Osteoblast (primary cell): ENCODE data around the gene C1orf167. TPM values are rescaled to one million over a fixed set of nuclear protein-coding genes. Genes with fewer than 3 reads are reported as not detected.

Experiments used
- DNase-seq: peaks from one replicate; pipeline ENCODE4 v3.0.0; 2011; ENCODE audit warnings: low spot score, mixed read lengths; ENCODE audit not compliant: insufficient read length; ENCODE audit errors: missing footprints
- H2AFZ ChIP-seq: 2 replicates; pipeline ENCODE4 v1.6.0; 2011; ENCODE audit warnings: mild to moderate bottlenecking, low read length
- H3K27ac ChIP-seq: 2 replicates; pipeline ENCODE4 v1.5.1; 2011; ENCODE audit warnings: mild to moderate bottlenecking, low read depth, low read length, moderate library complexity
- H3K27me3 ChIP-seq: 2 replicates; pipeline ENCODE4 v1.6.0; 2012; ENCODE audit warnings: mild to moderate bottlenecking, control low read depth, inconsistent platforms, low read length, moderate library complexity; ENCODE audit not compliant: insufficient read depth
- H3K36me3 ChIP-seq: 2 replicates; pipeline ENCODE4 v1.5.1; 2011; ENCODE audit warnings: mild to moderate bottlenecking, low read length, control low read depth, moderate library complexity; ENCODE audit not compliant: insufficient read depth
- H3K4me1 ChIP-seq: 2 replicates; pipeline ENCODE4 v1.5.1; 2011; ENCODE audit warnings: mild to moderate bottlenecking, low read length, control low read depth, moderate library complexity; ENCODE audit not compliant: insufficient read depth
- H3K4me2 ChIP-seq: 2 replicates; pipeline ENCODE4 v1.6.0; 2011; ENCODE audit warnings: mild to moderate bottlenecking, low read length; ENCODE audit not compliant: insufficient read depth
- H3K4me3 ChIP-seq: fragments of 200-600 bp; sonication (generic); 3 replicates; pipeline ENCODE4 v1.5.1; 2012; ENCODE audit warnings: mild to moderate bottlenecking, low read length, inconsistent platforms; ENCODE audit not compliant: insufficient read depth
- H3K79me2 ChIP-seq: 2 replicates; pipeline ENCODE4 v1.6.0; 2012; ENCODE audit warnings: mild to moderate bottlenecking, low read length, control low read depth, inconsistent platforms; ENCODE audit not compliant: insufficient read depth
- H3K9me3 ChIP-seq: 2 replicates; pipeline ENCODE4 v1.5.1; 2011; ENCODE audit warnings: low read depth, low read length, control low read depth
- H4K20me1 ChIP-seq: 2 replicates; pipeline ENCODE4 v1.6.0; 2012; ENCODE audit warnings: mild to moderate bottlenecking, low read length, control low read depth; ENCODE audit not compliant: insufficient read depth
- CTCF ChIP-seq: IDR thresholded peaks from 2 replicates; pipeline ENCODE4 v1.5.1; 2011; ENCODE audit warnings: mild to moderate bottlenecking, low read depth, low read length, moderate library complexity; ENCODE audit errors: extremely low read depth
- total RNA-seq: library from RNA; depleted of rRNA; stranded (reverse); fragments of >200 nt; gene quantifications from 2 replicates; pipeline ENCODE4 v1.2.3, GENCODE V29; 2012

The C1orf167 gene
- total RNA-seq, 1 donor = not detected

- H3K27me3 ChIP-seq = no peaks in the 10 kb centered on the region
- no peak overlapping the region for H2AFZ ChIP-seq
- peaks cover 8% of the 10 kb centered on the region for H3K79me2 ChIP-seq
- peak; percentile 31 for DNase-seq
- H3K4me3 ChIP-seq = no peak overlapping the region
- no peaks in the 10 kb centered on the region for H3K9me3 ChIP-seq
- H3K4me1 ChIP-seq = peaks cover 16% of the 10 kb centered on the region
- H3K4me2 ChIP-seq = no peak overlapping the region
- H3K36me3 ChIP-seq = no peaks in the 10 kb centered on the region
- peaks cover 8% of the 10 kb centered on the region for H4K20me1 ChIP-seq
- TF ChIP-seq CTCF = no peak
- no peak overlapping the region for H3K27ac ChIP-seq
These were observed 28.7 kb upstream of the C1orf167 start for GRCh38 chr1:11733306-11733705.

DNA sequence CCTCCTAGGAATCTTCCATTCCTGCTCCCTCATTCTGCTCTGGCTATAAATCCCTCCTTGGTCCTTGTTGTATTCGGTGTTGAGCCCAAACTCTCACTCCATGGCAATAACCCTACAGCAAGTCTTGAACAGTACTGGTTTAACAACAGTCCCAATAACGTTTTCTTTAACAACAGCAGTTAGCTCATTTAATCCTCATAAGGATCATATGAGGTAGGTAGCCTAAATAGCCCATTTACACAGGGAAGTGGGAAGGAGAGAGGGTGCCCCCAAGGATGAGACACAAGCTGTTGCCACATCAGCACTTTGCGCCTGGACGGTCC, 26.5 kb upstream of the C1orf167 start:
- Histone ChIP-seq H3K9me3 (no peaks in the 10 kb centered on the region), H3K4me3 (peak overlapping the region; percentile 94), H3K4me1 (peaks cover 13% of the 10 kb centered on the region), H3K4me2 (peak overlapping the region; percentile 92), H3K79me2 (peaks cover 14% of the 10 kb centered on the region), H4K20me1 (peaks cover 12% of the 10 kb centered on the region), H3K27me3 (no peaks in the 10 kb centered on the region), H3K36me3 (no peaks in the 10 kb centered on the region), H2AFZ (peak overlapping the region; percentile 94), H3K27ac (peak overlapping the region; percentile 81)
- no peak for TF ChIP-seq CTCF
- DNase-seq = no peak

- peak within 1 kb of the TSS; percentile 81 for H3K27ac ChIP-seq
- H3K27me3 ChIP-seq = no peaks in the 10 kb centered on the region
- H3K9me3 ChIP-seq = no peaks in the 10 kb centered on the region
- TF ChIP-seq CTCF = no peak
- H3K4me2 ChIP-seq = peak within 1 kb of the TSS; percentile 92
- peaks cover 14% of the 10 kb centered on the region for H3K79me2 ChIP-seq
- peak; percentile 97 for DNase-seq
- peak within 1 kb of the TSS; percentile 94 for H2AFZ ChIP-seq
- H3K4me3 ChIP-seq = peak within 1 kb of the TSS; percentile 94
- no peaks in the 10 kb centered on the region for H3K36me3 ChIP-seq
- H3K4me1 ChIP-seq = peaks cover 10% of the 10 kb centered on the region
- H4K20me1 ChIP-seq = peaks cover 16% of the 10 kb centered on the region
These were observed 25.9 kb upstream of the C1orf167 start, which contains the start of gene AGTRAP for GRCh38 chr1:11735854-11736745. AGTRAP (plus strand) TSS chr1:11736136; CDS start chr1:11736209, 73 bp downstream.
